GM18861 (cell line): ENCODE results near the gene USF3.

Experiments
- ATAC-seq: cut with Tn5 transposase; IDR thresholded peaks from one replicate; pipeline ENCODE4 v1.9.1; 2021; ENCODE audit not compliant: unreplicated experiment

USF3 gene, protein sequence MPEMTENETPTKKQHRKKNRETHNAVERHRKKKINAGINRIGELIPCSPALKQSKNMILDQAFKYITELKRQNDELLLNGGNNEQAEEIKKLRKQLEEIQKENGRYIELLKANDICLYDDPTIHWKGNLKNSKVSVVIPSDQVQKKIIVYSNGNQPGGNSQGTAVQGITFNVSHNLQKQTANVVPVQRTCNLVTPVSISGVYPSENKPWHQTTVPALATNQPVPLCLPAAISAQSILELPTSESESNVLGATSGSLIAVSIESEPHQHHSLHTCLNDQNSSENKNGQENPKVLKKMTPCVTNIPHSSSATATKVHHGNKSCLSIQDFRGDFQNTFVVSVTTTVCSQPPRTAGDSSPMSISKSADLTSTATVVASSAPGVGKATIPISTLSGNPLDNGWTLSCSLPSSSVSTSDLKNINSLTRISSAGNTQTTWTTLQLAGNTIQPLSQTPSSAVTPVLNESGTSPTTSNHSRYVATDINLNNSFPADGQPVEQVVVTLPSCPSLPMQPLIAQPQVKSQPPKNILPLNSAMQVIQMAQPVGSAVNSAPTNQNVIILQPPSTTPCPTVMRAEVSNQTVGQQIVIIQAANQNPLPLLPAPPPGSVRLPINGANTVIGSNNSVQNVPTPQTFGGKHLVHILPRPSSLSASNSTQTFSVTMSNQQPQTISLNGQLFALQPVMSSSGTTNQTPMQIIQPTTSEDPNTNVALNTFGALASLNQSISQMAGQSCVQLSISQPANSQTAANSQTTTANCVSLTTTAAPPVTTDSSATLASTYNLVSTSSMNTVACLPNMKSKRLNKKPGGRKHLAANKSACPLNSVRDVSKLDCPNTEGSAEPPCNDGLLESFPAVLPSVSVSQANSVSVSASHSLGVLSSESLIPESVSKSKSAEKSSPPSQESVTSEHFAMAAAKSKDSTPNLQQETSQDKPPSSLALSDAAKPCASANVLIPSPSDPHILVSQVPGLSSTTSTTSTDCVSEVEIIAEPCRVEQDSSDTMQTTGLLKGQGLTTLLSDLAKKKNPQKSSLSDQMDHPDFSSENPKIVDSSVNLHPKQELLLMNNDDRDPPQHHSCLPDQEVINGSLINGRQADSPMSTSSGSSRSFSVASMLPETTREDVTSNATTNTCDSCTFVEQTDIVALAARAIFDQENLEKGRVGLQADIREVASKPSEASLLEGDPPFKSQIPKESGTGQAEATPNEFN (N-terminal part only)

DNA sequence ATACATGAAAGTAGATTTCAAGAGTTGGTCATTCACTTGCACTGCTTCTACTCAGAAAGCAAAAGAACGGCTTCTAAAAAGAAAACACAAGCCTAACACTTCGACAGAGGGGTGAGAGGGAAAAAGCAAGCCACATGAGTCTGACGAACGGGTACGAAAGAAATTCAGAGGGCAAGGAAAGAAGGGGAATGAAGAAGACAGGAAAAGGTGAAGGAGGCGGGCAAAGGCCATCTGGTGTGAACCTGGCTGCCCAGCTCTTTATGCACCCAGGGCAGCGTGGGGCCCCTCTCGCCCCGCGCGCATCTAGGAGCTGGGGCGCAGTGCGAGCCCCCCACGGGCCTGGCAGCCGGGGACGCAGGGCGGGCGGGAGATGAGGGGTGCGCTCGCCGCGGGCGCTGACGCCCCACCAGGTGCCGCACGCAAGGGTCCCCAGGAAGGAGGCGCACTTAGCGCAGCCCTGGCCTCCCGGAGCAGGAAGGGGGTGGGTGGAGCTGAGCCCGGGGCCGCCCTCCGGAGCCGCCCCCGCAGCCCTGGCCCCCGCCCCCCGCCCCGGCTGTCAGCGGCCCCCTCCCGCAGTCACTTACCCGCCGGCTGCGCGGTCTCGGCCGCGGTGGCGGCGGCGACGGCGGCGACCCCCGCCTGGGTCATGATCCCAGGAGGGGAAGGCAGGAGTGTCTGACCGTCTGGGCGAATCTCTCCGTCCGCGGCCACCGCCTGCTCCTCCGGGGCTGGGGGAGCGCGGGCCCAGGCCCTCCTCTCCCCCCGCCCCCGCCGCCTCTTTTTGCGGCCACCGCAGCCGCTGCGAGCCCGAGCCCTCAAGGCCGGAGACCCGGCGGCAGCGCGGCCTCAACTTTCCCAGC is at the start of gene USF3:
USF3 (minus strand) TSS at position 857 of the 860 bp plus-strand sequence. CDS start 21,764 bp downstream, outside the sequence.
- ATAC-seq, result peak; percentile 45

DNA sequence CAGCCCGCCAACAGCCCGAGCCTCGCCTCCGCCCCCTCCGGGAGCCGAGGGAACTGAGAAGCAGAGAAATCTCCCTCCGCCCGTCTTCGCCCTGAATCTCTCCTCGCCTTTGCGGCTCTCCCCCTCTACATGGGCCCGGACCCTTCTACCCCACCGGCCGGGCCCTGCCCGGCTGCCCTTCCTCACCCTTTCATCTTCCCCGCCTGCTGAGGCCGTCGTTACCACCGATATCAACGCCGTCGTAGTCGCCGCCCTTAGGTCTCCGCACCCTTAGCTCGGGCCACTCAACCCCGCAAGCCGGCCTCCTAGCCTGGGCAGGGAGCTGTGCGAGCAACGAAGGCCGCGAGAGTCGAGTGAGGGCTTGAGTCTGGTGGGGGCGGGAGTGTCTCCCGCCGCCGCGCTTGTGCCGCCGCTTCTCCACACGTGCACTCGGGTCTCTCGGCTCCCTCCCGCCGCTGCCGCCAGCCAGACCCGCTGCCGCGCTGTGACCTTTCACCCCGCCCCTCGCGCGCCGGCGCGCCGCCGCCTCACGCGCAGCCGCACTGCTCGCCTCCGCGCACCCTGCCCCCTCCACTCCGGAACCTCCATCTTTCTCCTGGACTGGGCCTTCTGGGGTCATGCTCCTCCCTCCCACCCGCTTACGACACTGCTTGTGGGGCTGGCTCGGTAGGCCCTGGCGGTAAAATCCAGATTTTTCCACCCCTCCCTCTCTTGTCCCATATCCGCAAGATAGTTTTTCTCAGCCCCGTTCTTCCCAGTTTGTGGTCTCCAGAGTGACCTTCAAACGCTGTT is 49.5 kb upstream of the USF3 start, which contains the start of gene NAA50:
NAA50 (minus strand) TSS at position 494 of the 792 bp plus-strand sequence; CDS start at position 194, 300 bp downstream.
- ATAC-seq, result peak; percentile 28

DNA sequence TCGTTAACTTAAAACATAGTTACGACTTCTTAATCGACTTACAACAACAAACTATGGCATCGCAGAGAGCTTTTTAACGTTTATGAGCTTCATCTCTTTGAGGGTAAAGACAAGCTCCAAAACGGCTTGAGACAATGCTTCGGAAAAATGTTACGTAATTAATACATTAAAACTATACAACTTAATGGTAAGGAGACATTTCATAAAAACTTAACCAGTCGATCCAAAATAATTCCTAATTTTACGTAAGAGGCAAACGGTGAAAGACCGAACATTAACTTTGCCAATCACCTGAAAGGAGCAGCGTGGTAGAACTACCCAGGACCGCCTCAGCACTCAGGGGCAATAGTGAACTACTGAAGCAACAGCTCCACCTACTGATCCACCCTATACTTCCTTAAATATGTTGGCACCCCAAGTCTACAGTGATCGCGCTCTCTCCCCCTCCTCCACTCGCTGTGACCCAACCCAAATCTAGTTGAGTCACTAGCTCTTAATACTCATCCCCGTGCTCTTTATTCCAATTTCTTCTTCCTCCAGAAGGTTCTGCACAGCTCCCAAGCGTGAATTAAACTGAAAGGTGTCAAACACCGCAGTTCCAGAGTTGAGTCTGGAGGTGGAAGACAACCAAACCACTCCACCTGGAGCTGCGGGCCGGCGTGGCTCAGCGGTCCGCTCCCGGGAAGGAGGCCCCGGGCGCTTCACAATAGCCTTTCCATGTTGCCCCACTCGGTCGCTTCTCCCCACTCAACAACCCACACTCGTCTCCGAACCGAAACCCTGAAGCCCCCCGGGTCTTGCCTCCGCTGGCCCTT is 48.7 kb upstream of the USF3 start:
- ATAC-seq, result peak; percentile 52

DNA sequence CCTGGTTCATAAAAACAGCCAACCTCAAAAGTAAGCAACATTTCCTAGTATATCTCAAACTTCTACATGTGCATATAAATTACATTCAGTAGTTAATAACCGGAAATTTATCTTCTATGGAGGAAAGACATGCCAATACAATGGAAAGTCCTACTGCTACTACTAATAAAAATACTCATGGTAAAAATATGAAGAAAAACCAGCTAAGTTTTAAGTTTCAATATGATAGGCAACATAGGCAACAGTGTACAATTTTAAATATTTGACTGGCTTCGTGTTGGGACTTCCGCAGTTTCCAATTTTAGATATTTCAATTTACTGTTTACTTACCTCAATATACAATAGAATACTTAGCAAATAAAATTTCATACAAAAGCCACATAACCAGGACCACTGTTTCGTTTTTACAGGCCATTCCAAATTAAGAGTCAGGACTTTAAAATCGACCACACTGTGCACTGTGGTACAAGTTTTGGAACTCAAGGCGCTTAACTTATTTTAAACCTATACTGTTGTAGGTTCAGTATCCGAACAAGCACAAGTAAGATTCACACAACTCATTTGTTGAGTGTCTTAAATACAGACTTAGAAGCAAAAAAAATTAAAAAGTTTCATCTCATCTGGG is 46.7 kb upstream of the USF3 start:
- no peak for ATAC-seq

DNA sequence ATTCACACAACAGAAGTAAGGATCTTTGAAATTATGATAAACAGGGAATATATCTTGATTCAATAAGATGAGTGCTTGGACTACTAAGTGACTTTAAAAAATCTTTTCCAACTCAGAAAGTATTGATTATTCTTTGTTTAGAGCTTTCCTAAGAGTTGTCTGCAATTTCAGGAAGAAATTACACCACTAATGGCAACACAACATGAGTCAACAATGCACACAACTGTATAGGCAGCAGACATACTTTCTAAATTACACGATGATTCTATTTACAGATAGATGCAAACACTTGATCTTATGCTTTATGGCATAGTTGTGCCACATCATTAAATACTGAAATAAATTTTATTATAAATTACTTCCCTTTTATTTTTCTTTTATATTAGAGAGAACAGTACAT is 45.2 kb upstream of the USF3 start:
- no peak for ATAC-seq

DNA sequence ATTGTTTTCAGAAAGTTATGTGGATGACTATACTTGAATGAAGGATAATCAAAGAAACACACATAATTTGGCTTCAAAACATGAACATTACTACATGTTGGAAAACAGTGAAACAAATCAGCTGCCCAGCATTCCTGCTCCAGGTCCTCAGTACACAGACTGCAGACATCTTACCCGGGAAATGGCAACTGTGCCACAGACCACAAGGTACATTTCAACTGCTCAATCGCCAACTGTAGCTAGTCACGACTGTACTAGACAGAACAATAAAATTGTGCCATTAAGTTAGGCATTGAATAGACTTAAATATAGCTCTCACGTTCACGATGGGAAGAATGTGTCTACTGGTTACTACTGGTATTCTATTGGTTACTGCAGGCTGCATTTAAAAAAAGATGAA is 44.6 kb upstream of the USF3 start:
- ATAC-seq, result no peak

DNA sequence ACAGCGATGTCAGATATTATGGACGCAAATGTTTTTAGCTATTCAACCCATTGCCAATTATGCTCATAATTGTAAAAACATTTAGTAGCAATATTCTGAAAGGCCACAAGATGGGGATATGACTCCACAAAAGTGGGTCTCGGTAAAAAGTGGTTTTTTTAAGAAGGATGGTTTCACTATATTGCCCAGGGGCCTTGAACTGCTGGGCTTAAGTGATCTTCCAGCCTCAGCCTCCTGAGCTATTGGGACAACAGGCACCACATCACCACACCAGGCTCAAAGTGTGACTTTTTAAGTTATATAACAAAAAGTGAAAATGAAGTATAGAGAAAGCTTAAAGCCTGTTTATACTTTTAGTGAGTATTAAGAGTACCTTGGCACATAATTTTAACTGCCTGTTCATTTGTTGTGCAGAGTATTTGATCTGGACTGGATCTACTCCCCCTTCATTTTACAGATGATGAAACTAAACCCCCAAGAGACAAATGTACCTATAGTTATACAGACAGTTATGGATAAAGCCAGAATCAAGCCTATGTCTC is 40.2 kb upstream of the USF3 start:
- peak; percentile 42 for ATAC-seq

DNA sequence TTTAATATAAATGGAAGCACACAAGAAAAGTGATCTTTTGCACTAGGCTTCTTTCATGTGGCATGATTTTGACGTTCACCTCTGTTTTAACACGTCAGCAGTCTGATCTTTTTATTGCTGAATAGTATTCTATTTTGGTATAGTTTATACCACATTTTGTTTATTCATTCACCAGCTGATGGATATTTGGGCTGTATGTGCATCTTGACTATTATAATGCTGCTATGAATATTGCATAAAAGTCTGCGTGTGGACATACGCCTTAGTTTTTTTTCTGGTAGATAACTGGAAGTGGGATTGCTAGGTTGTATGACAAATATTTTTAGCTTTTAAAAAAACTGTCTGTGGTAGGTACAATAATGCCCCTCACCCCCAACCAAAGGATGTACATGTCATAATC is 35.3 kb upstream of the USF3 start:
- ATAC-seq, result no peak

DNA sequence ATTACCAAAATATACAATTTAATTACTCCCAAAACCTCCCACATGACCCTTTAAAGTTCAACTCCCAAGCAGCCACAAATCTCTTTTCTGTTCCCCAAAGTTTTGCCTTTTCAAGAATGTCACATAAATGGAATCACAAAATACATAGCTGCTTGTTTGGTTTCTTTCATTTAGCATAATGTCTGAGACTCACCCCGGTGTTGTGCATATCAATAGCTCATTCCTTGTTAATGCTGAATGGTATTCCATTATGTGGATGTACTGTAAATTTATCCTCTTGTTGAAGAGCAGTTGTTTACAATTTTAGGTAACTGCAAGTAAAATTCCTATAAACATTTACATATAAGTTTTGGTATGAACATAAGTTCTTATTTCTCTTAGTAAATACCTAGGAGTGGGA is 34.1 kb upstream of the USF3 start:
- no peak for ATAC-seq

DNA sequence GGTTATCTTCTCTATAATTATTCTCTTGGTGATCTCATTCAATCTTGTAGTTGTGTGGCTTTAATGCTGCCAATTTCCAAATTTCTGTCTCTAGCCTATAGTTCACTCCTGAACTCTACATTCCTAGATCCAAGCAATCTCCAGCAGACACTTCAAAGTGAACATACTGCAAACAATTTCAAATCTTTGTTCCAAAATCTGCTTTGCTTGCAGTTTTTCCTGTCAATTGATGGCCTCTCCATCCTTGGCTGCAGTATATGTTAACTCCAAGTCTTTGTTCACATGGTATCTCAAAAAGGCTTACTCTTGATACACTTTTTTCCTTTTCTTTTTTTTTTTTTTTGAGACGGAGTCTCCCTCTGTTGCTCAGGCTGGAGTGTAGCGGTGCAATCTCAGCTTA is 32.2 kb upstream of the USF3 start:
- ATAC-seq, result no peak

DNA sequence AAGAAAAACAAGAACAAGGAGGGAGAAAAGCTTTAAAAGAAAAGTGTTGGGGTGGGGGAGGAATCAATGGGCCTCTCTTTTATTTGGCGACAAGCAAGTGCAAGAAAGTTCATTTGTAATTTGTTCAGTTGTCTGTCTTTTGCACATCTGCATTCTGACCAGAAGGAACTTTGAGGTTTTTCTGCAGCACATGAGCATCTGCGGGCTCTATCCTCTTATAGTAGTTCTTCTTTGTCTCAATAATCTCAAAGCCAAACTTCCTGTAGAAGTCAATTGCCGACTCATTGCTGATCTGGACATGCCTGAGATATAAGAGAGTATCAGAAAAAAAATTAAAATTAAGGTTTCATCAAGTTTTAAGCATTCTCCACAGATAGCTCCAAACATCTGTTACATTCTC is 25.2 kb upstream of the USF3 start:
- ATAC-seq, result no peak

DNA sequence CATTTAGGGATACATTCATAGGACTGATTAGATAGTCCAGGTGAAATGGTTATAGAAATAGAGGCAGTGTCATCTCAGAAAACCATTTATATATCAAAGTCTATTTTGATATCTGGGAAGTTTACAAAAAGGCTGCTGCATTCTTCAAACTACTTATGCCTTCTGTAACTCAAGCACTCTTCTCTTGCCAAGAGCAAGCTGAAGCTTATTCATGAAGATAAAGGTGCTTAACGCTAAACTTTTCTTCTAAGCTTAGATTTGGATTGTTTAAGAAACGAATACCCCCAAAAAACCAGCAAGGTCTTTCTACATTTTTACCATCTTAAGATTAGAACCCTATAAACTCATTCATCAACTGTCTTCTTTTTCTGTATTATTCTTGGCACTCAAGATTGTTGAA is 23.3 kb upstream of the USF3 start:
- no peak for ATAC-seq

DNA sequence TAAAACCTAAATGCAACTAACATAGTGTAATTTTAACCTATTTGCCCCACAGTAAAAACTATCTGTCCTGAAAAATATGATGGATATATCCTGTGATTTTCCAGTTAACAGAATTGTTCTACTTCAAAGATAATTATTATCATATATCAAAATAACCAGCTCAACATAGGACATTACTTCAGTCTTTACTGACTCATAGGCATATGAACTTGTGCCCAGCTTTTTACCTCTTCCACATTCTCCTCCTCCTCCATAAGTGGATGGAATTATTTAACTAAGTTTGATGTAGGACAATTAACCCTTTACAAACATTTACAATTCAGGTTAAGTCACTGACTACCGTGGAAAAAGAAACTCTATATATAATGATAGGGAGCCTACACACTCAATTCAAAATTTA is 22.9 kb upstream of the USF3 start:
- no peak for ATAC-seq

DNA sequence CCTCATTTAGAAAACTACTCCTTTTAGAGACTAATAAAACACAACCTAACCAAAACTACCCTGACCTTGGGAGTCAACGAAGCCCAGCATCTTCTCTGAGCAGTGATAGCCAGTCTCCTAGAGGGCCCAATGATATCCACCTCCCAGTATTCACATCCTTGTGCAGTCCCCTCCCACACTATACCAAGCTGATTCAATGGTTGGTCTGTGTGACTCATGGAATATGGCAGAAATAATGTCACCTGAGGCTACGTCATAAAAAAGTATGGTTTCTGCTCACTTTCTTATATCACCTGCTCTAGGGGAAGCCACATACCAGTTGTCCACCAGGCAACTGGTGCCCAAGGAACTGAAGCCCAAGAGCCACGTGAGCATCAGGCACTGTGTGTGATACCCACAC is 21.4 kb upstream of the USF3 start:
- no peak for ATAC-seq

DNA sequence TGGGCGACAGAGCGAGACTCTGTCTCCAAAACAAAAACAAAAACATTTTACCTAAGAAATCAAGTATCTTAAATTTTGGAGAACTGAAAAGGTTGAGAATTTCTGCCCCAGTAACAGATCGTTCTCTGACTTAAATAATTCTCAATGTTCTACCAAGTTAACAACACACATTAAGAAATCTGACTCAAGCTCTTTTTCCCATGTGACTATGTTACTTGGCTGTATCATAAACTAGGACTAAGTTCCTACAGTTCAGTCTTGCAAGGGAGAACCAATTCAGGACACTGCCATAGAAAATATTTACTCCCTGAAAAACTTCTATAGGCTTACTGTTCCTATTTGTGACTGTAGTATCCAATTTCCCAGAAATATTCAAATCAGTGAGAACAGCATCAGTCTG is 20.9 kb upstream of the USF3 start:
- ATAC-seq, result no peak

DNA sequence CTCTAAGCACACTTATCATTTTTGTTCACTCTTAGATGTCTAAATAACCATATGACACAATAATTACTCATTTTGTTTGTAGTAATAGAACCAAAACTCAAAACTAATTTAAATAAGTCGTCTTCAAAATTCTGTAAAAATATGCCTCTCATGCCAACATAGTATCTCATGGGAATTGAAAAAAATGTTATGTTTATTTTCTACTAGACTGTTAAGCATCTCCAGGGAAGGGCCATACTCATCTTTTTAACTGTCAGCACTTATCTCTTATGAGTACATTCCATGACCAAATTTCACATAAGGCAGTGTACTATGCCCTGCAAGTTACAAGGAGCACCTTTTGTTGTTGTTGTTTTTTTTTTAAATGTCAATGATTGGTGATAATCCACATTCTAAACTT is 18.3 kb upstream of the USF3 start:
- no peak for ATAC-seq

DNA sequence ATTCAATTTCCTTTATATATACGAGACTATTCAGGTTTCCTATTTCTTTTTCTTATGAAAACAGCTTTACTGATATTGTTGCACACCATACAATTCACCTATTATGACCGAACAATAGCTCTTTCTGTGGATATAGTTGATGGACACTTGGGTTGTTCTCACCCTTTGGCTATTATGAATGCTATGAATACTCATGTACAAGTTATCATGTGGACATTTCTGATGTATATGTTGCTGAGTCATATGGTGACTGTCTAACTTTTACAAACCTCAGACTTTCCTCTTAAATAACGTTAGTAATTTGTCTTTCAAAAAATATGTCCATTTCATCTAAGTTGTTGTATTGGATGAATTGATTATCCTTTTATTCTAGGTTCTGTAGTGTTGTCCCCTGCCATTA is 15.7 kb upstream of the USF3 start:
- no peak for ATAC-seq

DNA sequence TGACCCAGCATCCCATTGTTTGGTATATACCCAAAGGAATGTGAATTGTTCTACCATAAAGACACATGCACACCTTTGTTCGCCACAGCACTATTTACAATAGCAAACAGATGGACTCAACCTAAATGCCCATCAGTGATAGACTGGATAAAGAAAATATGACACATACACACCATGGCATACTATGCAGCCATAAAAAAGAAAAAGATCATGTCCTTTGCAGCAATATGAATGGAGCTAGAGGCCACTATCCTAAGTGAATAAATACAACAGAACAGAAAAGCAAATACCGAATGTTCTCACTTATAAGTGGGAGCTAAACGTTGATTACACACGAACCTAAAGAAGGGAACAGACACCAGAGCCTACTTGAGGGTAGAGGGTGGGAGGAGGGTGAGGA is 11.4 kb upstream of the USF3 start:
- ATAC-seq, result no peak
